ENCODE measurements around the gene GCSH. TPM values are rescaled to one million over a fixed set of nuclear protein-coding genes. Genes with fewer than 3 reads are reported as not detected.
A peak's percentile ranks its signal among the peaks of the same experiment; 100 is the strongest.

GCSH gene
- total and polyA plus RNA-seq, 4 donors = 16.3 to 31.5 (median 21.7) TPM

DNA sequence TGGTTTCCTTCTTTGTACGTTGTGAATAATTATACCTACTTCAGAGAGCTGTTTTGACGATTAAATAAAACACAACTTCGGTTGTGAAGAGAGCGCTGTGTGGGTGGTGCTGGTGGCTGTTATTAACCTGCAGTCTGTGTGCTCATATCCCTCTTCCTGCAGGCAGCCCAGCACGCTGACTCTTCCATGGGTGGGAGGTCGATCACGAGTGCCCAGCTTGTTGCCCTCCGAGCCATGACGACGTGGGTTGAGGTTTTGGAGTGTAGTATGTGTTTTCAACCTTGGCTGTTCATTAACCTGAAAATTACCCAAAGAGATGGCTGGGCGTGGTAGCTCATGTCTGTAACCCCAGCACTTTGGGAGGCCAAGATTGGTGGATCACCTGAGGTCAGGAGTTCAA lies 11.3 kb upstream of the GCSH start:
- ATAC-seq (ENCODE audit: insufficient read depth, low FRiP score) (no peak), DNase-seq (no peak)
- no peak overlapping the region for H3K4me3 ChIP-seq
- 73 to 84% methylated on average over 11 of the region's 11 CpGs for WGBS, 2 donors
- no peak overlapping the region for H3K27ac ChIP-seq (ENCODE audit: low read depth in 1 of 2, low read length in 1 of 2)
- TF ChIP-seq, protein P1, sequence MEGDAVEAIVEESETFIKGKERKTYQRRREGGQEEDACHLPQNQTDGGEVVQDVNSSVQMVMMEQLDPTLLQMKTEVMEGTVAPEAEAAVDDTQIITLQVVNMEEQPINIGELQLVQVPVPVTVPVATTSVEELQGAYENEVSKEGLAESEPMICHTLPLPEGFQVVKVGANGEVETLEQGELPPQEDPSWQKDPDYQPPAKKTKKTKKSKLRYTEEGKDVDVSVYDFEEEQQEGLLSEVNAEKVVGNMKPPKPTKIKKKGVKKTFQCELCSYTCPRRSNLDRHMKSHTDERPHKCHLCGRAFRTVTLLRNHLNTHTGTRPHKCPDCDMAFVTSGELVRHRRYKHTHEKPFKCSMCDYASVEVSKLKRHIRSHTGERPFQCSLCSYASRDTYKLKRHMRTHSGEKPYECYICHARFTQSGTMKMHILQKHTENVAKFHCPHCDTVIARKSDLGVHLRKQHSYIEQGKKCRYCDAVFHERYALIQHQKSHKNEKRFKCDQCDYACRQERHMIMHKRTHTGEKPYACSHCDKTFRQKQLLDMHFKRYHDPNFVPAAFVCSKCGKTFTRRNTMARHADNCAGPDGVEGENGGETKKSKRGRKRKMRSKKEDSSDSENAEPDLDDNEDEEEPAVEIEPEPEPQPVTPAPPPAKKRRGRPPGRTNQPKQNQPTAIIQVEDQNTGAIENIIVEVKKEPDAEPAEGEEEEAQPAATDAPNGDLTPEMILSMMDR (IDR thresholded peaks at IDR 0.05; ENCODE audit: control extremely low read depth, extremely low read depth) = no peak
- peaks cover 0 to 4% (median 0%) of the 10 kb centered on the region in 4 donors for H3K9me3 ChIP-seq (ENCODE audit: control insufficient read depth in 4 of 4, insufficient read depth in 3 of 4, low read length in 3 of 4)
- no peaks in the 10 kb centered on the region for H3K36me3 ChIP-seq (ENCODE audit: control insufficient read depth in 4 of 4, insufficient read depth in 4 of 4, low read length in 4 of 4)
- no peaks in the 10 kb centered on the region for H3K27me3 ChIP-seq (ENCODE audit: control insufficient read depth in 3 of 3, insufficient read depth in 3 of 3, low read length in 2 of 3)
- H3K4me1 ChIP-seq (ENCODE audit: control insufficient read depth in 5 of 5, insufficient read depth in 5 of 5, low read length in 5 of 5) = no peaks in the 10 kb centered on the region
- H3K9ac ChIP-seq (ENCODE audit: insufficient read depth in 1 of 2, low read length in 2 of 2) = no peak overlapping the region

DNA sequence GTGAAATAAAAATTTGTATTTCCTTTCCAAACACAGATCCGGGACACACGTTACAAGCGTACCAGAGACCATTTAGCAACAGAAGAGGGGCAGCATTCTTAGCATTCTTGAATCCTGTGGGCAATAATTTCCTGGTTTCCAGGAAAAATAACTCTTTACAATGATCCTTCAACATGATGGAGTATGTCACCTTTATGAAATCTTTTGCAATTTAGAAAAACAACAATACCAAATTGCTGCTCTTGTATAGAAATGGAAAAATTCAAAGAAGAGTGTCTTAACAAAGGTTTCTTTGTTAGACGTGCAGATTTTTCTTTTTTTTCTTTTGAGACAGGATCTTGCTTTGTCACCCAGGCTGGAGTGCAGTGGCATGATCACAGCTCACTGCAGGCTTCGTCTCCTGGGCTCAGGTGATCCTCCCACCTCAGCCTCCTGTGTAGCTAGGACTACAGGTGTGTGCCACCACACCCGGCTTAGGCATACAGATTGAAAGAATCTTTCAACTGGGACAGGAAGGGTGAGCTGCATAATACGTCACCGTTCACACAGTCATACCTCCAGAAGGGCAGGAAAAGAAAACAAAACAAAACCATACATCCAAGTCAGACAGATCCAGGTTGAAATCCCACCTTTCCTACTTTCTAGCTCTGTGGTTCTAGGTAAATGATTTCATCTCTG lies 10.8 kb upstream of the GCSH start:
- ATAC-seq (ENCODE audit: insufficient read depth, low FRiP score) (no peak), DNase-seq (peak in 2 of 3 donors; percentile 18 to 26)
- H3K9ac ChIP-seq (ENCODE audit: insufficient read depth in 1 of 2, low read length in 2 of 2) = no peak overlapping the region
- no peak overlapping the region for H3K4me3 ChIP-seq
- H3K36me3 ChIP-seq (ENCODE audit: control insufficient read depth in 4 of 4, insufficient read depth in 4 of 4, low read length in 4 of 4) = no peaks in the 10 kb centered on the region
- H3K27me3 ChIP-seq (ENCODE audit: control insufficient read depth in 3 of 3, insufficient read depth in 3 of 3, low read length in 2 of 3) = no peaks in the 10 kb centered on the region
- 56 to 73% methylated on average over 8 of the region's 8 CpGs for WGBS, 2 donors
- no peak overlapping the region for H3K27ac ChIP-seq (ENCODE audit: low read depth in 1 of 2, low read length in 1 of 2)
- H3K9me3 ChIP-seq (ENCODE audit: control insufficient read depth in 4 of 4, insufficient read depth in 3 of 4, low read length in 3 of 4) = peaks cover 0 to 4% (median 0%) of the 10 kb centered on the region in 4 donors
- TF ChIP-seq, protein P1 (IDR thresholded peaks at IDR 0.05; ENCODE audit: control extremely low read depth, extremely low read depth) = no peak
- H3K4me1 ChIP-seq (ENCODE audit: control insufficient read depth in 5 of 5, insufficient read depth in 5 of 5, low read length in 5 of 5) = no peaks in the 10 kb centered on the region

DNA sequence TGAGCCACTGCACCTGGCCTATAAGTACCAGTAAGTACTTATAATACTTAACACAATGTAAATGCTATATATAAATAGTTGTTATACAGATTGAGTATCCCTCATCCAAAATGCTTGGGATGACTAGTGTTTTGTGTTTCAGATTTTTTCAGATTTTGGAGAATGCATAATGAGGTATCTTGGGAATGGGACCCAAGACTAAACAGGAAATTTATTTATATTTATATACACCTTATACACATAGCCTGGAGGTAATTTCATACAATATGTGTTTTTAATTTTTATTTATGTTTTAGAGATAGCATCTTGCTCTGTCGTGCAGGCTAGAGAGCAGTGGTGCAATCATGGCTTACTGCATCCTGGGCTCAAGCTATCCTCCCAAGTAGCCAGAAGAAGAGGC lies 9.8 kb upstream of the GCSH start:
- no peaks in the 10 kb centered on the region for H3K36me3 ChIP-seq (ENCODE audit: control insufficient read depth in 4 of 4, insufficient read depth in 4 of 4, low read length in 4 of 4)
- H3K4me1 ChIP-seq (ENCODE audit: control insufficient read depth in 5 of 5, insufficient read depth in 5 of 5, low read length in 5 of 5) = no peaks in the 10 kb centered on the region
- no peak overlapping the region for H3K4me3 ChIP-seq
- H3K27ac ChIP-seq (ENCODE audit: low read depth in 1 of 2, low read length in 1 of 2) = no peak overlapping the region
- DNase-seq (no peak), ATAC-seq (ENCODE audit: insufficient read depth, low FRiP score) (no peak)
- TF ChIP-seq, protein P1 (IDR thresholded peaks at IDR 0.05; ENCODE audit: control extremely low read depth, extremely low read depth) = no peak
- WGBS, 2 donors = 70 to 72% methylated on average over 1 of the region's 1 CpG
- no peak overlapping the region for H3K9ac ChIP-seq (ENCODE audit: insufficient read depth in 1 of 2, low read length in 2 of 2)
- H3K9me3 ChIP-seq (ENCODE audit: control insufficient read depth in 4 of 4, insufficient read depth in 3 of 4, low read length in 3 of 4) = peaks cover 0 to 2% (median 0%) of the 10 kb centered on the region in 4 donors
- H3K27me3 ChIP-seq (ENCODE audit: control insufficient read depth in 3 of 3, insufficient read depth in 3 of 3, low read length in 2 of 3) = no peaks in the 10 kb centered on the region

DNA sequence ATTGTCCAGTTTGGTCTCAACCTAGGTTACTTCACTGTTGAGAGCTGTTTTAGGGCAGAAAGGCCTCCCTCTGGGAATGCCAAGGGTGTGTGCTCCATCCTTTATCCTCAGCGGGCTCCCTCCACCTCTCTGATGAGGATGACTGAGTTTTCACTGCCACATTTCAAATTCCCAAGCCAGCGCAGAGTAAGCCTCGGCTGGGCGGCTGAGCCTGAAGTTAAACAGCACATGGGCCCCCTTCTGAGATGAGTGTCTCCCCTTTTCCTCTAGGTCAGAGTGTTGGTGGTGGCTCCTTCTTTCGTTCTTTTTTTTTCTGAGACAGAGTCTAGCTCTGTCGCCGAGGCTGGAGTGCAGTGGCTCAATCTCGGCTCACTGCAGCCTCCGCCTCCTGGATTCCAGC lies 5.5 kb upstream of the GCSH start:
- no peak overlapping the region for H3K27ac ChIP-seq (ENCODE audit: low read depth in 1 of 2, low read length in 1 of 2)
- no peak overlapping the region for H3K9ac ChIP-seq (ENCODE audit: insufficient read depth in 1 of 2, low read length in 2 of 2)
- no peak for ATAC-seq (ENCODE audit: insufficient read depth, low FRiP score)
- H3K9me3 ChIP-seq (ENCODE audit: control insufficient read depth in 4 of 4, insufficient read depth in 3 of 4, low read length in 3 of 4) = no peaks in the 10 kb centered on the region
- no peak for DNase-seq
- TF ChIP-seq, protein P1 (IDR thresholded peaks at IDR 0.05; ENCODE audit: control extremely low read depth, extremely low read depth) = no peak
- H3K27me3 ChIP-seq (ENCODE audit: control insufficient read depth in 3 of 3, insufficient read depth in 3 of 3, low read length in 2 of 3) = no peaks in the 10 kb centered on the region
- no peaks in the 10 kb centered on the region for H3K36me3 ChIP-seq (ENCODE audit: control insufficient read depth in 4 of 4, insufficient read depth in 4 of 4, low read length in 4 of 4)
- no peak overlapping the region for H3K4me3 ChIP-seq
- H3K4me1 ChIP-seq (ENCODE audit: control insufficient read depth in 5 of 5, insufficient read depth in 5 of 5, low read length in 5 of 5) = peaks cover 0 to 2% (median 0%) of the 10 kb centered on the region in 5 donors
- 90 to 96% methylated on average over 9 of the region's 9 CpGs for WGBS, 2 donors

Data from lung (tissue), 12 donors.